SU-DHL-6 (cell line): Measurements from ENCODE around the gene SENP6.

Experiments
- H2AFZ ChIP-seq: fragments of 200-600 bp; sonication (generic); 2 replicates; pipeline ENCODE4 v1.6.1; 2014; ENCODE audit warnings: low read depth, mild to moderate bottlenecking, moderate library complexity, mixed read lengths, antibody characterized with exemption, low read length; ENCODE audit not compliant: severe bottlenecking
- H3F3A ChIP-seq: fragments of 200-600 bp; shearing (Covaris generic); 2 replicates; pipeline ENCODE4 v1.6.0; 2016; ENCODE audit warnings: antibody characterized with exemption, mild to moderate bottlenecking; ENCODE audit not compliant: insufficient read depth
- H3K27ac ChIP-seq: fragments of 200-600 bp; sonication (generic); 2 replicates; pipeline ENCODE4 v1.5.1; 2016; ENCODE audit warnings: low read depth, mild to moderate bottlenecking, low read length, moderate library complexity, mixed read lengths
- H3K27me3 ChIP-seq: fragments of 200-600 bp; sonication (generic), shearing (Covaris generic); 2 replicates; pipeline ENCODE4 v1.6.0; 2014; ENCODE audit warnings: mild to moderate bottlenecking, low read length
- H3K36me3 ChIP-seq: fragments of 200-600 bp; sonication (generic); 2 replicates; pipeline ENCODE4 v1.6.1; 2014; ENCODE audit warnings: mild to moderate bottlenecking, low read length, mixed read lengths
- H3K4me2 ChIP-seq: fragments of 300-600, 200-600 bp; shearing (Covaris generic), sonication (generic); 2 replicates; pipeline ENCODE4 v1.6.0; 2014; ENCODE audit warnings: low read length, low read depth, mild to moderate bottlenecking; ENCODE audit not compliant: poor library complexity, severe bottlenecking
- H3K4me3 ChIP-seq: fragments of 200-600 bp; sonication (generic); 2 replicates; pipeline ENCODE4 v1.5.1; 2014; ENCODE audit warnings: antibody characterized with exemption, low read length, mild to moderate bottlenecking, mixed read lengths; ENCODE audit not compliant: insufficient read depth, poor library complexity, severe bottlenecking
- H3K79me2 ChIP-seq: fragments of 200-600 bp; sonication (generic); 2 replicates; pipeline ENCODE4 v1.6.1; 2014; ENCODE audit warnings: mild to moderate bottlenecking, low read length, moderate library complexity; ENCODE audit not compliant: insufficient read depth
- H3K9ac ChIP-seq: fragments of 200-600 bp; sonication (generic); 2 replicates; pipeline ENCODE4 v1.7.0; 2014; ENCODE audit warnings: mild to moderate bottlenecking, low read length
- H3K9me2 ChIP-seq: fragments of 200-600 bp; sonication (generic); replicated peaks from 2 replicates; pipeline ENCODE4 v1.6.1; 2014; ENCODE audit warnings: low read length; ENCODE audit not compliant: insufficient read depth
- H3K9me3 ChIP-seq: fragments of 200-600 bp; sonication (generic); 2 replicates; pipeline ENCODE4 v1.6.1; 2014; ENCODE audit warnings: low read length, mixed read lengths; ENCODE audit not compliant: insufficient read depth
- H4K20me1 ChIP-seq: fragments of 200-600 bp; sonication (generic); 2 replicates; pipeline ENCODE4 v1.6.1; 2014; ENCODE audit warnings: low read depth, mild to moderate bottlenecking, antibody characterized with exemption, low read length, moderate library complexity, mixed read lengths
- EZH2phosphoT487 ChIP-seq: fragments of 200-600 bp; sonication (generic), shearing (Covaris generic); conservative IDR thresholded peaks from 2 replicates; pipeline ENCODE4 v1.6.1; 2018; ENCODE audit warnings: mild to moderate bottlenecking, antibody characterized with exemption, low read length, moderate library complexity, mixed read lengths
- TF ChIP-seq, protein P1 (sequence below): fragments of 200-600 bp; sonication (generic); IDR thresholded peaks from one replicate; pipeline ENCODE4 v1.5.1; 2017; ENCODE audit warnings: antibody characterized with exemption, mild to moderate bottlenecking, low read length, moderate library complexity; ENCODE audit not compliant: insufficient read depth, poor library complexity, severe bottlenecking

SENP6 gene

DNA sequence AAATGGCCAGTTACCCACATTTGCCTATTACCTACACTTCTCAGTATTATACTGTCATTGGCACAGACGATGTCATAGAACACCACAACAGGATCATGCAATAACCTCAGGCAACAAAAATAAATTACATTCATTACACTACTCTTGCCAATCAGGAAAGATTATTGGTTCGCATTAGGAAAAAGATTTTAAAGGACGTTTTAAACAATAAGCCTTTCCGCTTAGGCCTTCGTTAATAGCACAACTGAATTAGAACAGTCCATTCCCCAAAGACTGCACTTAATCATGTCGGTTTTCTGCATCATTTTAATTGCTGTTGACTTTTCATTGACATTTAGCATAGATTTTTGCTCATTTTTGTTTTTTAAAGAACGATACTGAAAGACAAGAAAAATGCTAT is 912 bp upstream of the SENP6 start:
- 0 out of 2 replicates have a peak overlapping the region, but pooled peaks have one; percentile 86 for H3K27ac ChIP-seq

DNA sequence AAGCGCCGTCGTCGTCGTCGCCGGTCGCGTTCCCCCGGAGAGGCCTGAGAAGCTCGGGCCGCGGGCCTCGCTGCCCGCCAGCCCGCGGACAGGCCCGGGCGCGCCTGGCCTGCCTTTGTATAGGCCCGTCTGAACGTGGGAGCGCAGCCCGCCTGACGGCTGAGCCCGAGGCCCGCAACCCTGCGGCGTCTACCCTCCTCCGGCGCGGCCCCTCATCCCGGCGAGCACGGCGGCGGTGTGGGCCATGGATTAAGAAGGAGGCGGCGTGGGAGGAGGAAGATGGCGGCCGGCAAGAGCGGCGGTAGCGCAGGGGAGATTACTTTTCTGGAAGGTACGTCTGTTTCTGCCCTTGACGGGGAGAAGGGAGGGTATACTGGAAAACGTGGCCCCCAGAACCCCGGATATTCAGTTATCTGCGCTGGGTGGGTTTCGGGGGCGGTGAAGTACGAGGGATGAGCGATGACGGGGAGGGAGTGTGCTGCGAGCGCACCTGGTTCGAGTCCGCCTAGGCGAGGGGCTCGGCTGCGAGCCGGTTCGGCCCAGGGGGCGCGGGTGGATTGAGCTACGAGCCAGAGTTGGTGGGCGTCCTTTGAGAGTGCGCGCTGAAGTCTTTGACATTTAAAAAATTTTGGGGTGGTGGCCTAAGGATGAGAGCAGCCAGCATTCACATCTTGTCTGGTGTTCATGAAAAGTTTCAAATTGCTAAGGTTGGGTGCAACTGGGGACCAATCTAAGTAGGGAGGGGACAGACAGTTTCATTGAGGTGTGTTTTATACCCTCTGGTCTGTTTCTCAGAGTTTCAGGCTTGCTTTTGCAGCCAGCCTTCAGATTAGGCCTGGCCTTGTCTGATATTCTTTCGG is 796 bp downstream of the SENP6 start:
- H3K4me2 ChIP-seq: peak overlapping the region; percentile 77
- peaks cover 8% of the 10 kb centered on the region; the same call in 1 of the 2 replicates for H4K20me1 ChIP-seq
- H3K9me2 ChIP-seq: no peaks in the 10 kb centered on the region
- H3F3A ChIP-seq: no peaks in the 10 kb centered on the region; the same call in 1 of the 2 replicates
- peak overlapping the region; percentile 99 for H2AFZ ChIP-seq
- H3K4me3 ChIP-seq: peak overlapping the region; percentile 90
- H3K27me3 ChIP-seq: no peaks in the 10 kb centered on the region
- TF ChIP-seq, protein P1, sequence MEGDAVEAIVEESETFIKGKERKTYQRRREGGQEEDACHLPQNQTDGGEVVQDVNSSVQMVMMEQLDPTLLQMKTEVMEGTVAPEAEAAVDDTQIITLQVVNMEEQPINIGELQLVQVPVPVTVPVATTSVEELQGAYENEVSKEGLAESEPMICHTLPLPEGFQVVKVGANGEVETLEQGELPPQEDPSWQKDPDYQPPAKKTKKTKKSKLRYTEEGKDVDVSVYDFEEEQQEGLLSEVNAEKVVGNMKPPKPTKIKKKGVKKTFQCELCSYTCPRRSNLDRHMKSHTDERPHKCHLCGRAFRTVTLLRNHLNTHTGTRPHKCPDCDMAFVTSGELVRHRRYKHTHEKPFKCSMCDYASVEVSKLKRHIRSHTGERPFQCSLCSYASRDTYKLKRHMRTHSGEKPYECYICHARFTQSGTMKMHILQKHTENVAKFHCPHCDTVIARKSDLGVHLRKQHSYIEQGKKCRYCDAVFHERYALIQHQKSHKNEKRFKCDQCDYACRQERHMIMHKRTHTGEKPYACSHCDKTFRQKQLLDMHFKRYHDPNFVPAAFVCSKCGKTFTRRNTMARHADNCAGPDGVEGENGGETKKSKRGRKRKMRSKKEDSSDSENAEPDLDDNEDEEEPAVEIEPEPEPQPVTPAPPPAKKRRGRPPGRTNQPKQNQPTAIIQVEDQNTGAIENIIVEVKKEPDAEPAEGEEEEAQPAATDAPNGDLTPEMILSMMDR: no peak
- no peak for TF ChIP-seq EZH2phosphoT487
- no peaks in the 10 kb centered on the region for H3K36me3 ChIP-seq
- H3K79me2 ChIP-seq: peaks cover 58% of the 10 kb centered on the region
- no peaks in the 10 kb centered on the region for H3K9me3 ChIP-seq
- peak overlapping the region; percentile 100 for H3K9ac ChIP-seq
- H3K27ac ChIP-seq: peak overlapping the region; percentile 86

More for the DNA sequence above, 912 bp upstream of the SENP6 start:
- Histone ChIP-seq H3F3A (no peaks in the 10 kb centered on the region; the same call in 1 of the 2 replicates), H2AFZ (peak overlapping the region; percentile 99), H3K9me3 (no peaks in the 10 kb centered on the region), H3K9ac (peak overlapping the region; percentile 100), H3K36me3 (no peaks in the 10 kb centered on the region), H3K4me3 (peak overlapping the region; percentile 90), H3K9me2 (no peaks in the 10 kb centered on the region), H3K79me2 (peaks cover 40% of the 10 kb centered on the region), H3K4me2 (peak overlapping the region; percentile 77), H3K27me3 (no peaks in the 10 kb centered on the region), H4K20me1 (peaks cover 8% of the 10 kb centered on the region; the same call in 1 of the 2 replicates)
- TF ChIP-seq, protein P1: no peak
- TF ChIP-seq EZH2phosphoT487: no peak

DNA sequence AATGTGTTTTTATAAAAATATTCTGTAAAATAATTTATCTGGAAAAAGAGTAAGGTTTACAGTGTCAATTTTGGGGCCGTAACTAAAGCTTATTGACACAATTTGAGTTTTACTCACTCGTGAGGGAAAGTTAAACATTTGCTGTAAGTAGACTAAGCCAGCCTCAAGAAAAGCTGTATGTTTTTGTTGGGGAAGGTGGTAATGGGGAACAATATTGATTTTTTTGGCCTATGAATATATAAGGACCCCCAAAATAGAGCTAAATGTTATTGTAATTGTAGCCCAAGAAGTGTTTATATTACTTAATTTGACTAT is 1.4 kb downstream of the SENP6 start:
- peak overlapping the region; percentile 99 for H2AFZ ChIP-seq
- no peak for TF ChIP-seq EZH2phosphoT487
- TF ChIP-seq, protein P1: no peak

More for the DNA sequence above, 1.4 kb downstream of the SENP6 start:
- H3K27me3 ChIP-seq: no peaks in the 10 kb centered on the region
- peak overlapping the region; percentile 77 for H3K4me2 ChIP-seq
- no peaks in the 10 kb centered on the region for H3K36me3 ChIP-seq
- no peaks in the 10 kb centered on the region for H3K9me3 ChIP-seq
- peak overlapping the region; percentile 90 for H3K4me3 ChIP-seq
- H3K79me2 ChIP-seq: peaks cover 63% of the 10 kb centered on the region
- H3K27ac ChIP-seq: peak overlapping the region; percentile 86
- H3K9ac ChIP-seq: peak overlapping the region; percentile 100
- no peaks in the 10 kb centered on the region; the same call in 1 of the 2 replicates for H3F3A ChIP-seq
- peaks cover 8% of the 10 kb centered on the region; the same call in 1 of the 2 replicates for H4K20me1 ChIP-seq
- no peaks in the 10 kb centered on the region for H3K9me2 ChIP-seq
